SK-N-SH (cell line): ENCODE measurements around the gene SAMM50. TPM values are rescaled to one million over a fixed set of nuclear protein-coding genes. Genes with fewer than 3 reads are reported as not detected.

ENCODE experiments used
- CTCF ChIA-PET: fragments of 300-600, 350-600 bp; formaldehyde crosslinking; extraction: SDS; loops from one replicate; lab custom pipeline; 2021; lab: Yijun Ruan, JAX
- POLR2A ChIA-PET: fragments of 350-600 bp; sonication (Branson Sonifier 250); formaldehyde crosslinking; extraction: SDS; loops from one replicate; lab custom pipeline; 2020; ENCODE audit warnings: antibody characterized with exemption, inconsistent platforms; lab: Yijun Ruan, JAX
- DNase-seq: peaks from one replicate; pipeline ENCODE4 v3.0.0; 2012
- H2AFZ ChIP-seq: fragments of 200-600 bp; sonication (generic); 2 replicates; pipeline ENCODE4 v1.8.1; 2016; ENCODE audit warnings: antibody characterized with exemption, mild to moderate bottlenecking, low read depth
- H3F3A ChIP-seq: fragments of 200-600 bp; sonication (generic); replicated peaks from 2 replicates; pipeline ENCODE3; 2016; ENCODE audit warnings: antibody characterized with exemption, mild to moderate bottlenecking; ENCODE audit not compliant: insufficient read depth
- H3K27ac ChIP-seq, 2 experiments: fragments of 200-500 bp in 1 of 2; fragments of 200-600 bp in 1 of 2; sonication (Bioruptor generic) in 1 of 2; sonication (generic), shearing (Covaris generic) in 1 of 2; 2 replicates each; pipeline versions ENCODE4 v1.5.1 to v1.6.1; 2014 to 2016; ENCODE audit warnings: low read depth in 2 of 2, inconsistent platforms in 1 of 2, low read length in 1 of 2, mild to moderate bottlenecking in 1 of 2, mixed read lengths in 1 of 2
- H3K27me3 ChIP-seq: fragments of 200-600 bp; sonication (generic), shearing (Covaris generic); 2 replicates; pipeline ENCODE4 v1.6.1; 2016; ENCODE audit warnings: mixed run types; ENCODE audit not compliant: insufficient read depth
- H3K36me3 ChIP-seq, 2 experiments: fragments of 200-500 bp in 1 of 2; fragments of 200-600 bp in 1 of 2; sonication (Bioruptor generic) in 1 of 2; sonication (generic) in 1 of 2; replicated peaks in 1 of 2; 2 replicates each; pipeline versions ENCODE3 to v1.5.1; 2014 to 2016; ENCODE audit warnings: low read length in 1 of 2, mild to moderate bottlenecking in 1 of 2; ENCODE audit not compliant: insufficient read depth in 2 of 2, control insufficient read depth in 1 of 2
- H3K4me1 ChIP-seq, 2 experiments: fragments of 200-500 bp in 1 of 2; fragments of 200-600 bp in 1 of 2; sonication (Bioruptor generic) in 1 of 2; sonication (generic), shearing (Covaris generic) in 1 of 2; 2 replicates each; pipeline versions ENCODE4 v1.5.1 to v1.6.1; 2014 to 2016; ENCODE audit warnings: low read depth in 1 of 2, low read length in 1 of 2, mixed run types in 1 of 2; ENCODE audit not compliant: insufficient read depth in 2 of 2, control insufficient read depth in 1 of 2
- H3K4me2 ChIP-seq: fragments of 200-600 bp; sonication (generic), shearing (Covaris generic); 2 replicates; pipeline ENCODE4 v1.6.1; 2017; ENCODE audit warnings: mixed run types
- H3K4me3 ChIP-seq, 2 experiments: fragments of 200-500 bp in 1 of 2; fragments of 200-600 bp in 1 of 2; sonication (Bioruptor generic) in 1 of 2; sonication (generic), shearing (Covaris generic) in 1 of 2; 2 replicates each; pipeline versions ENCODE4 v1.5.1 to v1.8.1; 2014 to 2016; ENCODE audit warnings: low read depth in 2 of 2, inconsistent platforms in 1 of 2, low read length in 1 of 2, mild to moderate bottlenecking in 1 of 2, mixed read lengths in 1 of 2, moderate library complexity in 1 of 2
- H3K79me2 ChIP-seq: fragments of 200-600 bp; sonication (generic); 2 replicates; pipeline ENCODE4 v1.8.1; 2017; ENCODE audit warnings: mild to moderate bottlenecking; ENCODE audit not compliant: insufficient read depth
- H3K9ac ChIP-seq: fragments of 200-600 bp; sonication (generic); 2 replicates; pipeline ENCODE4 v1.6.1; 2017; ENCODE audit warnings: mixed run types
- H3K9me2 ChIP-seq: fragments of 200-600 bp; sonication (generic); 2 replicates; pipeline ENCODE4 v1.6.1; 2017; ENCODE audit warnings: mixed run types
- H3K9me3 ChIP-seq: fragments of 200-600 bp; sonication (generic); 2 replicates; pipeline ENCODE4 v1.6.1; 2017; ENCODE audit warnings: mixed run types, mild to moderate bottlenecking, moderate library complexity
- H4K20me1 ChIP-seq: fragments of 200-600 bp; sonication (generic); 2 replicates; pipeline ENCODE4 v1.6.1; 2017; ENCODE audit warnings: mild to moderate bottlenecking, mixed run types; ENCODE audit not compliant: insufficient read depth
- CHD2 ChIP-seq: fragments of 150-350 bp; IDR thresholded peaks from 2 replicates; pipeline ENCODE4 v1.6.1; 2018; ENCODE audit warnings: low read length; ENCODE audit not compliant: partially characterized antibody
- ELF1 ChIP-seq: IDR thresholded peaks from 2 replicates; pipeline ENCODE4 v1.4.0; 2012
- EZH2phosphoT487 ChIP-seq: fragments of 200-600 bp; sonication (generic); IDR thresholded peaks from 2 replicates; pipeline ENCODE4 v1.6.1; 2017; ENCODE audit warnings: low read depth, mixed run types, mild to moderate bottlenecking, antibody characterized with exemption, moderate library complexity, borderline replicate concordance
- GATA2 ChIP-seq: sonication (generic); formaldehyde crosslinking; IDR thresholded peaks from 2 replicates; pipeline ENCODE4 v1.5.0; 2020; ENCODE audit warnings: mild to moderate bottlenecking, missing genetic modification reagents
- IRF3 ChIP-seq: fragments of 150-350 bp; IDR thresholded peaks from 2 replicates; pipeline ENCODE4 v1.6.1; 2016; ENCODE audit warnings: mild to moderate bottlenecking, low read depth, low read length
- JUND ChIP-seq: IDR thresholded peaks from 2 replicates; pipeline ENCODE4 v1.4.0; 2012
- MAX ChIP-seq: IDR thresholded peaks from 2 replicates; pipeline ENCODE4 v1.4.0; 2012; ENCODE audit warnings: low read depth
- NFIC ChIP-seq: IDR thresholded peaks from 2 replicates; pipeline ENCODE4 v1.4.0; 2012; ENCODE audit warnings: borderline replicate concordance
- NRF1 ChIP-seq: IDR thresholded peaks from 2 replicates; pipeline ENCODE4 v1.6.1; 2012; ENCODE audit warnings: low read depth, mild to moderate bottlenecking, low read length
- POLR2AphosphoS5 ChIP-seq: IDR thresholded peaks from 2 replicates; pipeline ENCODE4 v1.6.1; 2012; ENCODE audit warnings: low read depth, low read length
- RAD21 ChIP-seq: IDR thresholded peaks from 2 replicates; pipeline ENCODE4 v1.6.1; 2012; ENCODE audit warnings: mild to moderate bottlenecking, low read length
- RFX5 ChIP-seq: IDR thresholded peaks from 2 replicates; pipeline ENCODE4 v1.6.1; 2012; ENCODE audit warnings: mild to moderate bottlenecking, improper control_type of control experiment, low read length
- RXRA ChIP-seq: IDR thresholded peaks from 2 replicates; pipeline ENCODE4 v1.4.0; 2012; ENCODE audit warnings: low read depth, mild to moderate bottlenecking, borderline replicate concordance
- SIN3A ChIP-seq: IDR thresholded peaks from 2 replicates; pipeline ENCODE4 v1.6.1; 2012; ENCODE audit warnings: low read depth, mild to moderate bottlenecking, low read length, moderate library complexity, borderline replicate concordance
- SMC3 ChIP-seq: IDR thresholded peaks from 2 replicates; pipeline ENCODE4 v1.6.1; 2012; ENCODE audit warnings: low read depth, low read length, improper control_type of control experiment
- TAF1 ChIP-seq: IDR thresholded peaks from 2 replicates; pipeline ENCODE4 v1.6.1; 2012; ENCODE audit warnings: low read depth, mild to moderate bottlenecking, low read length, moderate library complexity, borderline replicate concordance
- TEAD4 ChIP-seq: IDR thresholded peaks from 2 replicates; pipeline ENCODE4 v1.4.0; 2012; ENCODE audit warnings: mild to moderate bottlenecking, borderline replicate concordance; ENCODE audit not compliant: insufficient read depth
- USF2 ChIP-seq: fragments of 150-350 bp; IDR thresholded peaks from 2 replicates; pipeline ENCODE4 v1.6.1; 2017; ENCODE audit warnings: antibody characterized with exemption, low read length, low read depth, borderline replicate concordance
- YY1 ChIP-seq: IDR thresholded peaks from 2 replicates; pipeline ENCODE4 v1.4.0; 2012; ENCODE audit warnings: low read depth, mild to moderate bottlenecking
- ZBTB33 ChIP-seq: IDR thresholded peaks from 2 replicates; pipeline ENCODE4 v1.4.0; 2012; ENCODE audit warnings: low read depth, borderline replicate concordance
- WGBS: methylation state at CpG from one replicate; pipeline ENCODE4 v1.1.6; 2017; ENCODE audit warnings: low lambda C conversion rate; 5-methylcytosine and 5-hydroxymethylcytosine counted together
- polyA plus RNA-seq, 3 experiments: library from polyadenylated mRNA; depleted of rRNA; stranded (reverse); fragments of >200 nt; gene quantifications; 2 replicates each; pipeline ENCODE4 v1.2.3, GENCODE V29; 2012

The SAMM50 gene
- polyA plus RNA-seq, 1 of the 3 experiments (the other 2 are of a cell fraction), result 49.6 TPM

GRCh38 chr22:43971112-43971511 lies 15.9 kb downstream of the SAMM50 start (continued):
- no peak for TF ChIP-seq NFIC
- no peak for TF ChIP-seq IRF3
- no peak for TF ChIP-seq SIN3A

GRCh38 chr22:43972931-43973462 lies 17.8 kb downstream of the SAMM50 start:
- DNase-seq, result no peak
- Histone ChIP-seq H3K27me3 (no peaks in the 10 kb centered on the region), H3K79me2 (no peaks in the 10 kb centered on the region), H3K4me1 (no peaks in the 10 kb centered on the region), H3K9me2 (no peaks in the 10 kb centered on the region), H2AFZ (no peak overlapping the region), H4K20me1 (0 out of 2 replicates have a peak, but pooled peaks cover 5% of the 10 kb centered on the region), H3K27ac (no peak overlapping the region), H3K4me3 (no peak overlapping the region), H3K9ac (no peak overlapping the region), H3K36me3 (peaks cover 20 to 88% of the 10 kb centered on the region in 2 experiments), H3K4me2 (no peak overlapping the region), H3K9me3 (no peaks in the 10 kb centered on the region), H3F3A (no peaks in the 10 kb centered on the region)
- ChIA-PET CTCF (interaction anchor here (0.9 to 2.1 kb wide), 4 partner anchors 20 to 653 kb away, joined by 3 to 10 read pairs (median 6); no protein-coding TSS in a partner anchor), POLR2A (no interaction called here)
- no peak for TF ChIP-seq SMC3
- TF ChIP-seq ZBTB33, result no peak
- TF ChIP-seq JUND, result no peak
- WGBS, result 96% methylated on average over 10 of the region's 10 CpGs

- Histone ChIP-seq H3K4me3 (no peak overlapping the region), H3K4me1 (no peaks in the 10 kb centered on the region), H3K27me3 (no peaks in the 10 kb centered on the region), H3K27ac (no peak overlapping the region), H4K20me1 (0 out of 2 replicates have a peak, but pooled peaks cover 5% of the 10 kb centered on the region), H3K9me3 (no peaks in the 10 kb centered on the region), H2AFZ (no peak overlapping the region), H3K9me2 (no peaks in the 10 kb centered on the region), H3K36me3 (peaks cover 11 to 85% of the 10 kb centered on the region in 2 experiments), H3K4me2 (no peak overlapping the region), H3K79me2 (no peaks in the 10 kb centered on the region), H3K9ac (no peak overlapping the region), H3F3A (no peaks in the 10 kb centered on the region)
- TF ChIP-seq GATA2 (no peak), EZH2phosphoT487 (no peak), ZBTB33 (no peak), CHD2 (no peak), RAD21 (no peak), MAX (no peak), TAF1 (no peak), RXRA (no peak), POLR2AphosphoS5 (no peak), TEAD4 (no peak), USF2 (no peak), YY1 (no peak), NRF1 (no peak), ELF1 (no peak), JUND (no peak), RFX5 (no peak)
- WGBS, result 93% methylated on average over 17 of the region's 19 CpGs
- no peak for DNase-seq
- CTCF ChIA-PET, result interaction anchor here (0.8 to 2.1 kb wide), 5 partner anchors 19 to 710 kb away, joined by 3 to 10 read pairs (median 6); no protein-coding TSS in a partner anchor
- POLR2A ChIA-PET, result no interaction called here
Measured at GRCh38 chr22:43974028-43974545, 18.8 kb downstream of the SAMM50 start.
